ENCODE results near the gene CES2. TPM values are rescaled to one million over a fixed set of nuclear protein-coding genes. Genes with fewer than 3 reads are reported as not detected.
"Not testable (repeated sequence)": the region's sequence is repeated elsewhere in the genome, so short reads cannot be mapped to it uniquely, and the experiment has no call there.

The CES2 gene
- total and polyA plus RNA-seq, 5 donors: 32.4 to 47.6 (median 39.0) TPM

GRCh38 chr16:66936889-66937554 lies 1.7 kb downstream of the CES2 start:
- H3K27ac ChIP-seq (ENCODE audit: low read length): peak overlapping the region; percentile 26

GRCh38 chr16:66937725-66938337 lies 2.5 kb downstream of the CES2 start:
- no peaks in the 10 kb centered on the region for H3K27me3 ChIP-seq (ENCODE audit: control insufficient read depth, insufficient read depth)
- H3K27ac ChIP-seq (ENCODE audit: low read length): no peak overlapping the region
- DNase-seq: peak in 1 of 3 donors; percentile 48
- peaks cover 3% of the 10 kb centered on the region for H3K4me1 ChIP-seq (ENCODE audit: control insufficient read depth, insufficient read depth, low read length)
- intact Hi-C loops (cut with DNase I): no loop called here
- H3K4me3 ChIP-seq (ENCODE audit: low read length): no peak overlapping the region
- WGBS: 90% methylated on average over 10 of the region's 10 CpGs
- no peak for ATAC-seq
- H3K9me3 ChIP-seq (ENCODE audit: control insufficient read depth, low read length): no peaks in the 10 kb centered on the region

More at GRCh38 chr16:66936889-66937554, 1.7 kb downstream of the CES2 start:
- ATAC-seq: no peak
- no peak overlapping the region for H3K4me3 ChIP-seq (ENCODE audit: low read length)
- no peaks in the 10 kb centered on the region for H3K27me3 ChIP-seq (ENCODE audit: control insufficient read depth, insufficient read depth)
- peaks cover 3% of the 10 kb centered on the region for H3K4me1 ChIP-seq (ENCODE audit: control insufficient read depth, insufficient read depth, low read length)
- peak in 1 of 3 donors; percentile 20 for DNase-seq
- intact Hi-C loops (cut with DNase I): no loop called here
- H3K9me3 ChIP-seq (ENCODE audit: control insufficient read depth, low read length): no peaks in the 10 kb centered on the region
- 78% methylated on average over 4 of the region's 4 CpGs for WGBS

- H3K27me3 ChIP-seq (ENCODE audit: control insufficient read depth, insufficient read depth): no peaks in the 10 kb centered on the region
- no peaks in the 10 kb centered on the region for H3K9me3 ChIP-seq (ENCODE audit: control insufficient read depth, low read length)
- DNase-seq (no peak), ATAC-seq (no peak)
- H3K4me1 ChIP-seq (ENCODE audit: control insufficient read depth, insufficient read depth, low read length): no peaks in the 10 kb centered on the region
- H3K4me3 ChIP-seq (ENCODE audit: low read length): no peak overlapping the region
- no peak overlapping the region for H3K27ac ChIP-seq (ENCODE audit: low read length)
- intact Hi-C loops (cut with DNase I): no loop called here
These were observed 4.0 kb downstream of the CES2 start for GRCh38 chr16:66939366-66939765.

GRCh38 chr16:66940236-66940635 lies 4.9 kb downstream of the CES2 start:
- no peak overlapping the region for H3K4me3 ChIP-seq (ENCODE audit: low read length)
- no peaks in the 10 kb centered on the region for H3K4me1 ChIP-seq (ENCODE audit: control insufficient read depth, insufficient read depth, low read length)
- DNase-seq: peak in 1 of 3 donors; percentile 48
- no peak for ATAC-seq
- no peaks in the 10 kb centered on the region for H3K9me3 ChIP-seq (ENCODE audit: control insufficient read depth, low read length)
- H3K27ac ChIP-seq (ENCODE audit: low read length): no peak overlapping the region
- intact Hi-C loops (cut with DNase I): loop anchor here in 1 of 4 donors (10.0 kb wide), 1 partner anchor 45 kb away; no protein-coding TSS in a partner anchor
- WGBS: 93% methylated on average over 16 of the region's 16 CpGs
- no peaks in the 10 kb centered on the region for H3K27me3 ChIP-seq (ENCODE audit: control insufficient read depth, insufficient read depth)

GRCh38 chr16:66942981-66943380 lies 7.7 kb downstream of the CES2 start:
- ATAC-seq (no peak), DNase-seq (no peak)
- H3K4me3 ChIP-seq (ENCODE audit: low read length): no peak overlapping the region
- H3K4me1 ChIP-seq (ENCODE audit: control insufficient read depth, insufficient read depth, low read length): no peaks in the 10 kb centered on the region
- H3K27ac ChIP-seq (ENCODE audit: low read length): no peak overlapping the region
- no peaks in the 10 kb centered on the region for H3K9me3 ChIP-seq (ENCODE audit: control insufficient read depth, low read length)
- intact Hi-C loops (cut with DNase I): loop anchor here in 1 of 4 donors (10.0 kb wide), 1 partner anchor 48 kb away; no protein-coding TSS in a partner anchor
- WGBS: 82% methylated on average over 5 of the region's 5 CpGs
- H3K27me3 ChIP-seq (ENCODE audit: control insufficient read depth, insufficient read depth): no peaks in the 10 kb centered on the region

- 88% methylated on average over 15 of the region's 15 CpGs for WGBS
These were observed 8.2 kb downstream of the CES2 start for GRCh38 chr16:66943426-66944053.

GRCh38 chr16:66944054-66944441 lies 8.7 kb downstream of the CES2 start:
- H3K27ac ChIP-seq (ENCODE audit: low read length): no peak overlapping the region
- DNase-seq (no peak), ATAC-seq (no peak)
- no peaks in the 10 kb centered on the region for H3K27me3 ChIP-seq (ENCODE audit: control insufficient read depth, insufficient read depth)
- no peaks in the 10 kb centered on the region for H3K4me1 ChIP-seq (ENCODE audit: control insufficient read depth, insufficient read depth, low read length)
- intact Hi-C loops (cut with DNase I): loop anchor here in 1 of 4 donors (10.0 kb wide), 1 partner anchor 49 kb away; no protein-coding TSS in a partner anchor
- no peaks in the 10 kb centered on the region for H3K9me3 ChIP-seq (ENCODE audit: control insufficient read depth, low read length)
- no peak overlapping the region for H3K4me3 ChIP-seq (ENCODE audit: low read length)
- 88% methylated on average over 5 of the region's 5 CpGs for WGBS

More at GRCh38 chr16:66943426-66944053, 8.2 kb downstream of the CES2 start:
- Histone ChIP-seq H3K9me3 (ENCODE audit: control insufficient read depth, low read length) (no peaks in the 10 kb centered on the region), H3K4me3 (ENCODE audit: low read length) (no peak overlapping the region), H3K27ac (ENCODE audit: low read length) (no peak overlapping the region), H3K4me1 (ENCODE audit: control insufficient read depth, insufficient read depth, low read length) (no peaks in the 10 kb centered on the region), H3K27me3 (ENCODE audit: control insufficient read depth, insufficient read depth) (no peaks in the 10 kb centered on the region)
- intact Hi-C loops (cut with DNase I): loop anchor here in 1 of 4 donors (10.0 kb wide), 1 partner anchor 49 kb away; no protein-coding TSS in a partner anchor
- ATAC-seq (no peak), DNase-seq (no peak)

GRCh38 chr16:66944971-66945370 lies 9.7 kb downstream of the CES2 start:
- 78% methylated on average over 9 of the region's 9 CpGs for WGBS
- intact Hi-C loops (cut with DNase I): loop anchor here in 1 of 4 donors (10.0 kb wide), 1 partner anchor 50 kb away; no protein-coding TSS in a partner anchor
- not testable (repeated sequence) for ATAC-seq; DNase-seq; H3K4me3 ChIP-seq (ENCODE audit: low read length); H3K9me3 ChIP-seq (ENCODE audit: control insufficient read depth, low read length); H3K4me1 ChIP-seq (ENCODE audit: control insufficient read depth, insufficient read depth, low read length); H3K27ac ChIP-seq (ENCODE audit: low read length); H3K27me3 ChIP-seq (ENCODE audit: control insufficient read depth, insufficient read depth)

GRCh38 chr16:66945939-66946338 lies 10.6 kb downstream of the CES2 start:
- DNase-seq: no peak
- H3K9me3 ChIP-seq (ENCODE audit: control insufficient read depth, low read length): no peaks in the 10 kb centered on the region
- no peak for ATAC-seq
- no peaks in the 10 kb centered on the region for H3K4me1 ChIP-seq (ENCODE audit: control insufficient read depth, insufficient read depth, low read length)
- no peak overlapping the region for H3K27ac ChIP-seq (ENCODE audit: low read length)
- intact Hi-C loops (cut with DNase I): loop anchor here in 1 of 4 donors (10.0 kb wide), 1 partner anchor 51 kb away; no protein-coding TSS in a partner anchor
- 84% methylated on average over 4 of the region's 4 CpGs for WGBS
- no peak overlapping the region for H3K4me3 ChIP-seq (ENCODE audit: low read length)
- H3K27me3 ChIP-seq (ENCODE audit: control insufficient read depth, insufficient read depth): no peaks in the 10 kb centered on the region

GRCh38 chr16:66946541-66946940 lies 11.2 kb downstream of the CES2 start:
- Histone ChIP-seq H3K4me3 (ENCODE audit: low read length) (no peak overlapping the region), H3K27me3 (ENCODE audit: control insufficient read depth, insufficient read depth) (no peaks in the 10 kb centered on the region), H3K27ac (ENCODE audit: low read length) (no peak overlapping the region), H3K4me1 (ENCODE audit: control insufficient read depth, insufficient read depth, low read length) (no peaks in the 10 kb centered on the region), H3K9me3 (ENCODE audit: control insufficient read depth, low read length) (no peaks in the 10 kb centered on the region)
- DNase-seq (no peak), ATAC-seq (no peak)
- WGBS: 67% methylated on average over 7 of the region's 7 CpGs
- intact Hi-C loops (cut with DNase I): loop anchor here in 1 of 4 donors (10.0 kb wide), 1 partner anchor 52 kb away; no protein-coding TSS in a partner anchor

- 38% methylated on average over 5 of the region's 5 CpGs for WGBS
- H3K27me3 ChIP-seq (ENCODE audit: control insufficient read depth, insufficient read depth): no peaks in the 10 kb centered on the region
- no peak overlapping the region for H3K4me3 ChIP-seq (ENCODE audit: low read length)
- no peaks in the 10 kb centered on the region for H3K4me1 ChIP-seq (ENCODE audit: control insufficient read depth, insufficient read depth, low read length)
- no peak overlapping the region for H3K27ac ChIP-seq (ENCODE audit: low read length)
- DNase-seq: no peak
- intact Hi-C loops (cut with DNase I): loop anchor here in 1 of 4 donors (10.0 kb wide), 1 partner anchor 52 kb away; no protein-coding TSS in a partner anchor
- H3K9me3 ChIP-seq (ENCODE audit: control insufficient read depth, low read length): no peaks in the 10 kb centered on the region
- no peak for ATAC-seq
These were observed 11.6 kb downstream of the CES2 start for GRCh38 chr16:66946974-66947301.

All from right cardiac atrium (tissue), 5 donors.